ENCODE data around the gene ADAMTSL3.

Gene ADAMTSL3

DNA sequence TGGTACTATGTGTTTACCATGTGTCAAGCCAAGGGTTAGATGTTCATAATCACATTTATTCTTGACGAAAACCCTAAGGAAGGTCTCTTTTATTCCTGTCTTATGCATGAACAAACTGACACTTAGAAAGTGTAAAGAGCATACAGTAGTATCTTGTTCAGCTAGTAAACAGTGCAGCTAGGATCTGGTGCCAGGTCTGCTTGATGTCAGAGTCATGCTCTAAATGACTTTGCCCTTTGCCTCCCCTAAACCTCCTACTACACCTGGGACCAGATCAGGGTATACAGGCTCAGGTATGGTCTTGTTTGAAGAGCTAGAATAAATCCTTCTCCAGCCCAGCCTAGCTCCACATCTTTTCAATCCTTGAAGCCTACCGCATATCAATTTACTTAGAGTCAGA lies 232.4 kb downstream of the ADAMTSL3 start:
- no peak for DNase-seq (ENCODE audit: low read depth)

DNA sequence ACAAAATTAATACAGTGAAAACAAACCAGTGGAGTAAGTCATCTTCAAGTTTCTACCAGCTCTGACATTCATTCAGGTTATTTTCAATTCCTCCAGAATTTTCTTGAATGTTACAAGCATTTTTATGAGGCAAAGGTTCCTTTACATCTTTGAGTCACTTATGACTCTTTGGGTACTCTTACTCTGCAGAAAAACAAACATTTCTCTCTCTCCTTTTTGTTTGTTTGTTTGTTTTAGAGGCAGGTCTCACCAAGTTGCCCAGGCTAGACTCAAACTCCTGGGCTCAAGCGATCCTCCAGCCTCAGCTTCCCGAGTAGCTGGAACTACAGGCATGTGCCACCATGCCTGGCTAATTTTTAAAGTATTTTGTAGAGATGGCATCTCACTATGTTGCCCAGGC lies 233.5 kb downstream of the ADAMTSL3 start:
- DNase-seq (ENCODE audit: low read depth), result no peak

DNA sequence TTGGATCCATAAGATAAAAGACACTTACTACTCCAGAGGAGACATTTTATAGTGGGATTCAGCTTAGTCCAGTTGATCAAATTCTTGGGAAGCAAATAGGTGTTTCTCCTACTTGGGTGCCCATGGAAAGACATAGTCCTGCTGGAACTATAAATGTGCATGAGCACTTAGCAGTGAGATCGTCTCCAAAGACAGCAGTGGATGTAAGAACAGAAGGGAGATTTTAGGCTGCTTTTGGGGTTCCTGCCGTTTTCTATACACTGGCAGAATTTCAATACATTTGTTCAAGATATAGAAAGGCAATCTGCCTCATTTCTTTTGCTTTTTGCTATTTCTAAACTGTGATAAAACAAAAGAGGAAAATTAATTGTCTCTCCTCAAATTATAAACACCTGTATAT lies 234.0 kb downstream of the ADAMTSL3 start:
- no peak for DNase-seq (ENCODE audit: low read depth)

DNA sequence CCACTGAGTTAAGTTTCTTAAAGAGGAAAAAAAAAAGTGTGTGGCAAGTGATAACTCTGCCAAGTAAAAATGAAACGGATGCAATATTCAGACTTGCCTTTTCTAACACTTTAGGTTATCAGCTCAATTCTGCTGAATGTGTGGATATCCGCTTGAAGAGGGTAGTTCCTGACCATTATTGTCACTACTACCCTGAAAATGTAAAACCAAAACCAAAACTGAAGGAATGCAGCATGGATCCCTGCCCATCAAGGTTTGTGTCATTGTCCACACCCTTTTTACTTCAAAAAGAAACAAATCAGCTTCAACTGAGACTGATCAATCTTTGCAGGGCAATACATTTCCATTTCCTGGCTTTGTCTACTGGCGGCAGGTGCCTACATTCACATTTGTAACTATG lies 236.1 kb downstream of the ADAMTSL3 start:
- DNase-seq (ENCODE audit: low read depth), result no peak

DNA sequence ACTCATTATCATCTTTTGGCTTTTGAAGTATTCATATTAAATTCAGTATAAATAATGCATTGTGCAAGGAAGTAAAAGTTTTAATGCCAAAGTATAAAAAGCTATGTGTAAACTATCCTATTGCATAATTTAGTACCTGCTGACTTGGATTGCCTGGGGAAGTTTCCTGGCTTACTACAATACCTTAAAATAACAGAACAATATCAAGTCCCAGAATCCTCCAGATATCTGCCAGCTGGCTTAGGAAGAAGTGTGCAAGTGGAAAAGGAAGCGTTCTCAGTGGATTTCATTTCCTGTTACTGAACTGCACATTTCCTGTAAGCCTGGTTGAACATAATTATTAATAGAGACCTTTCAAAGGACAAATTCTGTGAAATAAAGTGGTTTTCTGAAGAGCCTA lies 236.7 kb downstream of the ADAMTSL3 start:
- no peak for DNase-seq (ENCODE audit: low read depth)

DNA sequence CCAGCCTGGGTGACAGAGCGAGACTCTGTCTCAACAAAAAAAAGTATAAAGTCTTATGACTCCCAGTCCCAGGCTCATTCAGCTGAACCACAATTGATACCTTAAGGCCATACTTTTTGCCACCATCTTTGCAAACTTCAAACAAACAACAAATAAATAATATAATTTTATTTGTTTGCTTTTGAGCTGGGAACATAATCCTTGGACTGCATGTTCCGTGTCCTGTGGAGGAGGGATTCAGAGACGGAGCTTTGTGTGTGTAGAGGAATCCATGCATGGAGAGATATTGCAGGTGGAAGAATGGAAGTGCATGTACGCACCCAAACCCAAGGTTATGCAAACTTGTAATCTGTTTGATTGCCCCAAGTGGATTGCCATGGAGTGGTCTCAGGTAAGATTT lies 238.6 kb downstream of the ADAMTSL3 start:
- no peak for DNase-seq (ENCODE audit: low read depth)

DNA sequence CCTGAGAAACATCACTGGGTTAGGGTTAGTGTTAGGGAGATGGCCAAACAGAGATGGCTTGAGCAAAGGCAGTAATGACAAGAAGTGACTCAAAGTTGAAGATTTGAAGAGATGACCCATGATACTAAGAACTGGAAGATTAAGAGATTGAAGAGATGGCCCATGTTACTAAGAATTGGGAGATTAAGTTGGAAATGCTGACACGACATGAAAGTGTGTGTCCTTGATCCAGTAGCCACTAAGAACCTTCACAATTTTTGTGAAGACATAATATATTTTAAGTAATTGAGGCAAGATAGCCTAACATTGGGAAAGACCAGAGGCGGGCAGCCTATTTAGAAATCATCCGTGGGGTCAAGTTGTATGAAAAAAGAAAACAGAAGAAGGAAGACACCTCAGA lies 239.4 kb downstream of the ADAMTSL3 start:
- no peak for DNase-seq (ENCODE audit: low read depth)

DNA sequence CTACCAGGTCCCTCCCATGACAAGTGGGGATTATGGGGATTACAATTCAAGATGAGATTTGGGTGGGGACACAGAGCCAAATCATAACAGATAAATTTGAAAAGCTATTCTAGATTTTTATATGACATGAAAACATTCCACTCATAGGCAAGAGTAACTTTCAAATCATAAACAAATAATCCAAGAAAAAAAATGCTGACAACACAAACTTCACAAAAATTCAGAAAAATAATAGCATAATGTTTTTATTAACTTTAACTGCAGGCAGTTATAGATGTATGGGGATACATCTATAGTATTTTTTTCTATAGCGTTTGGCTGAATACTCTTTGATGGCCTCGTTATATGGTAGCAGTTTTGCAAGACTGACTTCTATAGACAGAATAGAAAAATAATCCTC lies 243.1 kb downstream of the ADAMTSL3 start:
- DNase-seq (ENCODE audit: low read depth), result no peak

DNA sequence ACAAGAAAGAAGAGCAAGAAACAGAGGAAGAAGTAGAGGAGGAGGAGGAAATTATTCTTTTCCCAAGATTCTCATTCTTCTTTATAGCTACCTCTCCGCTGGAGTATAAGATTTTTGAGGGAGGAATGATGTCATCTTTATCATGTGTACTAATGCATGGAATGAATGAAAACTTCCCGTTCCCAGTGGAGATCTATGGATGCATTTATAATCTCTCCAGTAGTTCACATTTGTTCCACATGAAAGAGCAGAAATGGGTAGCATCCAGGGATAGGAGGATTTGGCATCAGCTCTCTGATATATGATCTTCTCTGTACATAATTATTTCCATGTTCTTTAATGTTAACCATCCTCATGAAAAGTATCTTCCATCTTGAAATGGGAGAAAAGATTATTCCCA lies 244.4 kb downstream of the ADAMTSL3 start:
- no peak for DNase-seq (ENCODE audit: low read depth)

DNA sequence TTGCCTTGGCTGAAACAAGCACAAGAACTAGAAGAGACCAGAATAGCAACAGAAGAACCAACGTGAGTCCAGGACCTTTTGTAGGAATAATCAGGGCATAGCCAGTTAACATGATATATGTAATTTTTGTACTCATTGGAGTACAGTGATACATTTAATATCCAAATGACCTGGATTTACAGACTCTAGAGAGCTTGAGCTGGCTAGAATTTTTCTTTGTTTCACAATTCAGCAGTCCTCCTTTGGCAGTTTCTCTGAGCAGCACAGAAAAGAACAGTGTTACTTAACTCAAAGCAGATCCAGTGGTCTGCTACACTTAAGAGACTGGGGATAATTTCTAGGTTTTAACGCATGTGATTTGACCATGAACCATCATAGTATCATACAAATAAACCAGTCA lies 245.7 kb downstream of the ADAMTSL3 start:
- no peak for DNase-seq (ENCODE audit: low read depth)

DNA sequence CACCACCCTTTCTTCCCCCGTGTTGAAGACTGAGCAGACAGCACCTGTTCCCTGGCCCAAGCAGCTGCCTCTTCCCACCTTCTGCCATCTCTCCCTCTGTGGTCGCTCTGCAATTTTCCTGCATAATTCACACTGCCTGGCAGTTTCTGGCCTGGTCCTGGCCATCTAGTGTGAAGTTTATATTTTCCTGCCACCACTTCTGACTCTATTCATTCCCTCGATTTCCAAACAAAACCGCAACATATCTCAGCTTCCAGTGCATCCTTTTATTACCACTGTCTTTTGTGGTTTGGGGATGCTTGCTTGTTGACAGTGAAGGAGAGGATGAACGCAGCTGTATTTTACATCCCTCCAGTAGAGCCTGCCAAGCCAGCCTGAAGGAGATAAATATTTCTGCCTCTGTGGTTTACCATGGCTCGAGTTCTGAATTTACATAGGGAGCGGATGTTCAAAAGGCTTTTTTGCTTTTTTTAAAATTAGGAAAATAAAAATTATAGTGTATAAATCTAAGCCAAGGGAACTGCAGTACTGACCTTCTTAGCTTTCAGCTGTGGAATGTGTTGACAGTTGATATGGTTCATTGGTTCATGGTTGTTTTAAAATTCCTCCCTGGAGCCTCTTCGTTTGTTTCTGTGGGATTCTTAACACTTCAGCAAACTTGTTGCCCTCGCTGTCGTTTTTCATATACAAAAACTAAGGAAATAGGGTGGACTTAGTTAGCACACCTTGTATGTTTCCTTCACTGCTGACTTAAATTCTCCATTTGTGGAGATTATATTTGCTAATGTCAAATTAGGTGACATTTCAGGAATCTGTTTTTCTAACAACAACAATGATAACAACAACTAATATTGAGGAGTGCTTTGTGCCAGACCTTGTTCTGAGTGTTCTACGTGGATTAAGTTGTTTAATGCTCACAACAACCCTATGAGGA lies 250.5 kb downstream of the ADAMTSL3 start:
- DNase-seq (ENCODE audit: low read depth), result peak; percentile 31

DNA sequence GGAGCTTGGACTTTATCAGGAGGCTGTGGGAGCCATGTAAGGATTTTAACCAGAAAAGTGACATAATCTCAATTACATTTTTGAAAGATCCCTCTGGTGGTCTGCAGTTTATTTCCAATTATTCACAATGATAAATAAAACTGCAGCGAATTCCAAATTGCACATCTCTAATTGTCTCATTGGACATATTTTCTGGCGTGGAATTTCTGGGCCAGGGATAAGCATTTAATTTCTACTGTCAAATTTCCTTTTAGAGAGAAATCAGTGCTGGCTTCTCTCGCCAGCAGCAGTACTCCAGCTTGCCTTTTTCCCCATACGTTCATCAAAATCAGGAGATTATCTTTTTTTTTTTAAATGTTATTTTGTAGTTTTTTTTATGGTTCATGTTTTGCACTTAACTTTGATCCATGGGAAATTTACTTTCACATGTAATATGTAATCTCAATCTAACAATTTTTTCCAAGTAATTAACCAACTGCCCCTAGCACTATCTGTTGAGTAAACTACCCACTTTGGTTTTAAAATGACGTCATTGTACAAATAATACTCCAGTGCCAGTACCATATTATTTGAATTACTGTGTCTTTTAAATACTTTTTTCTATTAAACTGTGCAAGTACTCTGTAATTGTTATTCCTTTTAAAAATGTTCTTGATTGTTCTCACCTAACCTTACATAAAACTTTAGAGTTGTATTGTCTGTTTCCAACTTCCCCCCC lies 251.8 kb downstream of the ADAMTSL3 start:
- DNase-seq (ENCODE audit: low read depth), result no peak

DNA sequence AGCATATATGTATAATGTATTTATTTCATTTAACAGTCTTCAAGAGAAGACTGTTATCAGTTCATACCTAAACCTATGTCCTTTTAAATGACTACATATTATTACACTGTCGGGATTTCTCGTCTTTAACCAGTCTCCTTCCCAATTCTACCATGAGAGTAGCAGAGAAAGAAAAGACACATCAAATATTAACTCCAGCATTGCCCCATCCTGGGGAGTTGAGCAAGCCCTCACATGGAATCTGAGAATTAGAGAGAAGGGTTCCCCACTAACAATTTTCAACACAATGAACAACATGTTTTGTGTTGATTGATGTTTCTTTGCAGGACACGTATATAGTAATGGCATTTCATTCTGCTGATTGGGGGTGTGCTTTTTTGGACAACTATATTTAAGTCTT lies 257.4 kb downstream of the ADAMTSL3 start:
- no peak for DNase-seq (ENCODE audit: low read depth)

DNA sequence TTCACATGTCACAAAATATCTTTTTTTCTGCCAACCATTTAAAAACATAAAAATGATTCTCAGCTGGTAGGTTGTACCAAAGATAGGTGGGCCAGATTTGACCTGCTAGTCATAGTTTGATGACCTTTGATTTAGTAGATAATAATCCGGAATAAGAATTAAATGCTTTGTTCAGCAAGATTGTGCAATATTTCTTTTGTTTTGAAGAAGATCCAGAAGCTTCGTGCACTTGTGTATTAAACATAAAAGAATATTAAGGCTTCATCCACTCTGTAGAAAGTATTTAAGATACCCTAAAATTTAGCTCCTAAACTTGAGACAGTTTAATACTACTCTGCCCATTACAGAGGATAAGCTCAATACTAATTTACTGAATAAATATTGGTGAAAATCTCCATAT lies 258.4 kb downstream of the ADAMTSL3 start:
- no peak for DNase-seq (ENCODE audit: low read depth)

DNA sequence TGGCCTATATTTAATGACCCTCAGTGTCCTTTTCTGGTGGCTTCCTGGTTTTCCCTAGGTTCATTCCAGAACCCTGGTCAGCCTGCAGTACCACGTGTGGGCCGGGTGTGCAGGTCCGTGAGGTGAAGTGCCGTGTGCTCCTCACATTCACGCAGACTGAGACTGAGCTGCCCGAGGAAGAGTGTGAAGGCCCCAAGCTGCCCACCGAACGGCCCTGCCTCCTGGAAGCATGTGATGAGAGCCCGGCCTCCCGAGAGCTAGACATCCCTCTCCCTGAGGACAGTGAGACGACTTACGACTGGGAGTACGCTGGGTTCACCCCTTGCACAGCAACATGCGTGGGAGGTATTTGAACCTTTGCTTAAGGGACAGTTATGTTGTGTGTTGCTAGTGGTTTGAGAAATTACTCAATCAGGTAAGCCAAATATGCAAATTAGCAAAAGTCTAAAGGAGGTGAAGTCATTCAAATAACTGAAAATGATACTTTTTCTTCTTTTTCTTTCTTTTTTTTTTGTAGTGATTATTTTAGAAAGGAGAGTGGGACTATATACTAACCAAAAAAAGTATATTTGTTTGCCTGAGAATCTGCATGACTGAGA lies 259.2 kb downstream of the ADAMTSL3 start:
- DNase-seq (ENCODE audit: low read depth), result no peak

DNA sequence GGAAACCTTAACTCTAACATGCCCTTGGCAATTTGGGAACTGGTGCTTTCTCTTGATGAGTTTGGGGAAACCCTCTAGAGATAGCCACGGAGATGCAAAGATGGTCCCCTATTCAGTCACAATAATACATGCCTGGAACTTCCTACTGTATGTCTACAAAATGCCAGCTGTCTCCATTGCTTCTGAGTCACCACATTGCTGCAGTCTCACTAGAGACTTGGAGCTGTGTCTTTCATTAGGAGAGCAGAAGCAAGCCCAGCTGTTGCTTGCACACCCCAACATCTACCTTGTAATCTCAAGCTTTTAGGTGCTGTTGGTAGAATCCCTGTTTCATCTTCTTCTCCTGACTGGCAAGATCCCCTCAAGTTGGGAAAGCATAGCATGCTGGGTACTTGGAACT lies 261.0 kb downstream of the ADAMTSL3 start:
- DNase-seq (ENCODE audit: low read depth), result no peak

DNA sequence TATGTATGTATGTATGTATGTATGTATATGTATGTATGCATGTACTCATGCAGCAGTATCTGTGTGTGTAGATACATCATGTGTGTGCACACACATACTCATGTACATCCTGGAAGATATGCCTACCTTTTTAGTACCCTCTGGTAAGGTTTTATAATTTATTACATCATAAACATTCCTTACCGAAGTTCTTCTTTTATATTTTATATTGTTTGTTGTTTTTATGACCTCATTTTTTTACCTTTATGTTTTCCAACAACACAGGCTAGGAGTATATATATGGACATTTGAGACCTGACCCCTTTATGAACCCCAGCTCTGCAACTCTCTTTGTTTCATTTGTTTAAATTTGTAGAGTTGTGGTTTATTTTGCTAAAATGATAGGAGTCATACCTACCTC lies 263.5 kb downstream of the ADAMTSL3 start:
- no peak for DNase-seq (ENCODE audit: low read depth)

DNA sequence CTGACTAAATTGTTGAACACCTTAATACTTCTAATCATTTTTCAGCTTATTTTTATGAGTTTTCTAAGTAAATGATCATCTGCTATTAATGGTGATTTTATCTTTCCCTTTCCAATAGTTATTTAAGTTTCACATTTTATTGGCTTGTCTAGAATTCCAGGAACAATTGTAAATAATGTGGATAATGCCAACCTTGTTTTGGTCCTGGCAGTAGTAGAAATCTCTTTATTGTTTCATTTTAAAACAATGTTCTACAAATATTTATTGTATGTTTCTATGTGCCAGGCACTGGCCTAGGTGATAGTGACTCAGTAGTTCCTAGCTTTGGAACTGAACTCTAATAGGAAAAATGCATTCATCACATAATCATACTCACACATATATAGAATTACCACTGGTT lies 264.1 kb downstream of the ADAMTSL3 start:
- no peak for DNase-seq (ENCODE audit: low read depth)

DNA sequence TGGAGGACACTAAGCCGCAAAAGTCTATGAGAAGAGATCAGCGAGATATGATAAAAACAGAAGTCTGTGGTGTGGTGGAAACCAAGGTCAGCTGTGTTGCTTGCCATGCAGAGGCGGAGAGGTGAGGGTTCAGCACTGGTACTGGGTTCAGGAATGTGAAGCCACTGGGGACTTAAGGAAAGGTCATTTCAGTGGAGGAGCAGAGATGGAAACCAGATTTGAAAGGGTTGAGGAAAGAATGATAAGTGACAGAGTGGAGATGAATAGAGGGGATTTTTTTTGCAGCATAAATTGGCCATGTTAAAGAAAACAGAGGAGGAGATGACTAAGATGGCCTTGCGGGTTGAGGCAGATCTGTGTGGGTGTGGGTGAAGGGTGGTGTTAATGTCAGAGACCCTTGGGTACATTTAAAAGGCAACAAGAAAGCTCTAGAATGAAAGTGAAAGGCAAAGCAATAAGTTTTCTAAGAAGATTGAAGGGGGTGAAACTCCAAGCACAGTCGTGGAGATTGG lies 265.5 kb downstream of the ADAMTSL3 start:
- DNase-seq (ENCODE audit: low read depth), result no peak

DNA sequence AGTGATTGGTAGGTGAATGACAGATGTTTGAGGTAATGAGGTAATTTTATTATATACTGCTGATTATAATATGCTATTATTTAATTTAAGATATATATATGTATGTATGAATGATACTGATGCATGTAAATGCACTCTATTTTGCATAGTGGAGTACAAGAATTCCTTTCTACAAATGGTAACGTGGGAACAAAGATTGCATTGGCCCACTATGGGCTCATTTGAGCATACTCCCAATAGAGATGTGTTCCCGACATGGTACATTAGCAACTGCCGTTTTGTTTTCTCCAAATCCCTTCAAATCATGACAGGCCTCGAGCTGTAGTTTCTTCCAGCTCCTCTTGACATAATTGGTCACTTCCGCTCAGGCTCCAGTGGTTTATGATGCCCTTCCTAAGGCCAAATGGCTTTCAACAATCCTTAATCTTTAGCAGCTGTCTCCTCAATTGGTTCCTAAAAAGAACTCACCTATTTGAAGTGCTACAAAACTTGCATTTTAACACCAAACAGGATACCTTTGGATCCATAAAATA lies 266.1 kb downstream of the ADAMTSL3 start:
- DNase-seq (ENCODE audit: low read depth), result no peak

DNA sequence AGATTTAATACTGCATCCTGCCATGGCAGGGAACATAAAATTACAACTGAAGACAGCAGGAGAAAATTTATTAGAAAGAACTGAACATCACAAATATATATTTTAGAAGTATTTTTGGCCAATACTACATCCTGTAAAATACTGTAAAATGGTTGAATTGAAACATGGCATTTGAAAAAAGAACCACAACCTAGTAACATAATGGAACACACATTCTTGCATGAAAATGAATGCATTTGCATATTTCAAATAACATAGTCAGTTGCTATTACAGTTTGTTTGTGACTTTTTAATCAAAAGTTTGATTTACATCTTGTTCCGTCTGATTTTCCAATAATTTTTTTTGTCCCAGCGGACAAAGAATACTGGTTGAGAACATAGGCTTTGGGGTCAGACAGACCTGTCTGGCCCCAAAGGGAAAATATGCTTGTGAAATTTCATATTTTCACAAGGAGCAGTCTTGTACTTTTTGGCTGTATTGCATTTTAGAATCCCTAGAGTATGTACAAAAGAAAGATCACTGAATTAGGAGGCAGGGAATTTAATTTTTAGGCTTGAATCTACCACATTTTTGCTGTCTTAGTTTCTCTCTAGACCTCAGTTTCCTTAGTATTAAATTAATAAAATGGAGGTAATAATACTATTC lies 268.8 kb downstream of the ADAMTSL3 start:
- no peak for DNase-seq (ENCODE audit: low read depth)

DNA sequence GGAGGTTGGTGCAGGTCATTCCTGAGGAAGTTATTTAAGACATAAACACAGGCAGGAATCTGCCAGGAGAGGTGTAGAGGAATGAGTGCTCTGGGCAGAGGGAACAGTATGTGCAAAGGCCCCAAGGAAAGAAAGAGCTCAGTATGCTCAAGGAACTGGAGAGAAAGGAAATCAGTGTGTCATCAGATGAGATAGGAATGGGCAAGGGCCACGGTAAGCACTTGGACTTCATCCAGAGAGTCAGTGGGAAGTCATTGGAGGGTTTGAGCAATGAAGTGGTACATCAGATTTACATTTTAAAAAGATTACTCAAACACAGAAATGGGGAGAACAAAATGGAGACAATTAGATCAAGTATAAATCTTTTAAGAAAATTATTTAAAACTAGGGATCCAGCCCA lies 272.2 kb downstream of the ADAMTSL3 start:
- DNase-seq (ENCODE audit: low read depth), result no peak
